ENCODE data around the gene HEYL.

HEYL gene

DNA sequence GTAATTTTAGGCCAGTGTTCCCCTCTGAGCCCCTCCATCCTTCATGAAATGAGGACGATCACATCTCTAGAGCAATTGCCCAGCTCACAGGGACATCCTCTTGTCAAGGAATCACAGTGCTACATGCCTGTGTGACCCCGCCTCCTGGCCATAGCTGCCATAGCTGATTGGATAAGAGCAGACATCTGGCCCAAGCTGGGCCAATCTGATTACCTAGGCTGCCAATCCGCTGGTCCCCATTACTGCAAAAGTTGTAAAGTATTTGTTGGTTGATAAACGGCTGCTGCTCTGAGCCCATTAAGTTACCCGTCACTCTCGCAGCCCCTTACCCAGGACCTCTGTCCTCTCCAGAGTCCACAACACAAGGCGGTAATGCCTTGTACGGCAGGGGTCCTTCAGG is 24.1 kb upstream of the HEYL start:
- no peak for DNase-seq

DNA sequence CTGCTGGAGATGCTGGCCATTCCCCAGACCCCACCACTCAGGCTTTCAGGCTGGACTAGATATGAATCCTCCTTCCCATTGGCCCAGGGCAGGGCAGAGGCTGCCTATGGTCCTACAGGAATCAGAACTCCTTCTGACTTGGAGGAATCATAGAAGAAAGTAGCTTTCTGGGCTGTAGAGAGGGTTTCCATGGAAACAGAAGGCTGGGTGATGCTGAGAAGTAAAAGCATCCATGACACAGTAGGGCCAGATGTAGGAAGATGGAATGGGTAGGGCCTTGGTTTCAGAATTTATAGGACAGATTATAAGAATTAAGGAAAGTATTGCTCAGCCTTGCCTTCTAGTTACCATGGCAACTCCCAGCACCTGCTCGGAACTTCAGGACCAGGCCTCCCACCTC is 23.4 kb upstream of the HEYL start:
- no peak for DNase-seq

DNA sequence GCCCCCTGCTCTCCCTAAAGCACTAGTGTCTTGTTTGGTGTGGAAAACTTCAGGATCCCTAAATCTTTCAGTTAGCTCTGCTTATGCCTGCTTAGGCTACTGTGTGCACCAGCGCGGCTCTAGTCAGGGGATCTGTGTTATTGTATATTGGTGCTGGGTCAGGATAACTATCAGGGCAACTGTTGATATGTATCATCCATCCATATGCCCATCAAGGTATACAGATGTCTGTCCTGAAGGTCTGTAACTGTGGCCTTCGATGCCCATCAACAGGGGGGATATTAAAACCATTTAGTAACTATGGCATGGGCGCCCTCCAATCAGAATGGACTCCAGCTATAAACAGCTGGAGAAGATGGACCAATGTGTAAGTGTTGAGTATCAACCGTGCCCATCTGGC is 20.1 kb upstream of the HEYL start:
- DNase-seq, result no peak

DNA sequence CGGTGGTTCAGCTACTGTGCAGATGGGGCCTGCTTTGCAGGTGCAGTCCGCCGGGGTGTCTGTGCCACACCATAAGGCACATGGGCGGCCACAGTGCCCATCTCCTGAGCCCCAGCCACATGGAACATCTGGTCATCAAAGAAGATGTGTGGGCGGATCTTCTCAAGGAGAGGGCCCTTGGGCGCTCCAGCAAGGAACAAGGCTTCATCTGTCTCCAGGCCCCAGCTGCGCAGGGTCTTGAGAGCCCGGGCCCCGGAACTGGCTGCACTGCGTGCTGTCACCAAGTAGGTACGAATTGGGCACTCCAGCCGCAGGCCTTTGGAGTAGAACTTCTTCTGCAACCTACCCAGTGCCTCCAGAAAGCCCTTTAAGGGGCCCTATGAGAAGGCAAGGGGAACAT is 19.7 kb upstream of the HEYL start:
- no peak for DNase-seq

DNA sequence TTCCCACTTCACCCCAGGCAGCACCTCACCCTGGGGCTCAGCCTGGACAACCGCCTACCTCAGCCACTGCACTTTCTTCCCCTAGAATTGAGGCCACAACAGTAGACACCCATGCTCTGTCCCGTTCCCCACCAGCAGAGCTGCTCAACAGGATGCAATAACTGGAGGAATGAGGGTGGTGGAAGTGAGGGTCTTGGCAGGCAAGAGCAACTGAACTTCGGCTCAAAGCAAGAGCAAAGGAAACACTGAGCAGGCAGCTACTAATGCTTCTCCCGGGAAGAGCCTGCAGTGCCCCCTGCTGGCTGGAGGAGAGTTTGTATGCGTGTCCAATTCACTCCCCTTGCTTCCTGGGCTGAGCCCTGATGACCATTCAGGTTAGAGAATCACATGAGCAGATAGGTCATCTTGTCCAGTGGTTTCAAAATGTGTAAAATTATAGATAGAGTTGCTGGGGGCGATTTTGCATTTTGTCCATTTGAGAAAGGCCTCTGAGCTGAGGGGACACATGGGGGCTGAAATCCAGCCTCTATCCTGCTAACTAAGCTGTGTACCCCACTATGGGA is 18.6 kb upstream of the HEYL start:
- DNase-seq, result peak; percentile 75 to 81

DNA sequence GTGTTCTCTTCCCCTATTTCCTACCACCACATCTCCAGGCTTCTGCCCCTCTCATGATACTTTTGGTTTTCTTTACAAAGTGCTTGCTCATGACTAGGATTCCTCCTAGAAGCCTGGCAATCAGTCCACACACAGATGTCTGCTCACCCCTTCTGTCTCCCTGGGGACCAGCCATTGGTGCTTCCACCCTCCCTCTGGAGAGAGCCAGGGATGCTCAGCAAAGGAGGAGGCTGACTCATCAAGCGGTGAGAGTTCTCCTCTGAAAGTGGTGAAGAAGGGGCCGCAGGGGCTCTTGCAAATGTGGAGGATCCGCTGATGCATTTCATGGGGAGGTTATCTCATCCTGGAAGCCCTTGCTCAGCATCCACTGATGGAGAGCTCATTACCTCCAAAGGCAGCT is 18.0 kb upstream of the HEYL start:
- DNase-seq, result no peak

DNA sequence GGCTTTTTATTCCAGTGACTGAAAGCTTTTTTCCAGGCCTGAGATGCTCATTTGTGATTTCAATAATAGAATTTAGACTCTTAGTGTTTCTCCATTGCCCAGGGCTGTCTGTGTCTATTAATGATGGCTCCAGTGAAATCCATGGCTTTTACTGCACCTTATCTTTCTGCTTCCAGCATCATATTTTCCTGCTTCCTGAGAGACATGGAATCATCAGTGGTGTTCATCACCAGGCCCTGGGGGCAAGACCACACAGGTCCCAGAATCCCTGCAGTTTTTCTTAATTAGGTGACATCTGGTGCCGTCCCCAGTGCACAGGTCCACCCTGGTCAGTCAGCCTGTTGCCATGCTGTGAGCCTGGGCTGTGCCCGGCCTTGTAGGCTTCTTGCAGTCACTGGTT is 16.9 kb upstream of the HEYL start:
- no peak for DNase-seq

DNA sequence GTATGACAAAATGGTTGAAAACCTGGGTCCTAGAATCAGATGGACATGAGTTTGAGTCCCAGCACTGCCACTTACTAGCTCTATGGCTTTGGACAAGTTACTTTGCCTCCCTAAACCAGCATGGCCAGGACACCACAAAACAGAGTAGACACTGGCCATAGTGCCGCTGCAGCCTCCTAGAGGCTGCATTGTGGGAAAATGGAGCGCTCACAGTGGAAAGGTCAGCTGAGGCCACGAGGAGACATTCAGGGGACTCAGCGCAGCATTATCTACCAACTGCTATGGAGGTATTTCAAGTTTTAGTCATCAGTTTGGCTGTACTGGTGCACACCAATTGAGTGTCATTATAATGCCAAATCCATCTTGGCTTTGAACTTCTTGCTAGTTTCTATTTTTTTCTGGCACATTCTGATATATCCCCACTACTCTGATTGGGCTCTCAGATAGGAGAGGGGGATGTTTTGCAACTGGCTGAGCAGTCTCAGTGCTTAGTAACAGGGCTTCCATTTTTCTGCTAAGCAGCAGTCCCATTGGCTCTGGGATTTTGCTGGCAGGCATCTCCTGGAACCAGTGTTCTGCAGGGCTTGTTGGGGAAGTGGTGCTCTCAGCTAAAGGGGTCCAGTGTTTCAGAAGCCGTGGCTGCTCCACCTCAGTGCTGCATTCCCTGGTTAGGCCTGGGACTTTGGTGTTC is 16.3 kb upstream of the HEYL start:
- no peak for DNase-seq

DNA sequence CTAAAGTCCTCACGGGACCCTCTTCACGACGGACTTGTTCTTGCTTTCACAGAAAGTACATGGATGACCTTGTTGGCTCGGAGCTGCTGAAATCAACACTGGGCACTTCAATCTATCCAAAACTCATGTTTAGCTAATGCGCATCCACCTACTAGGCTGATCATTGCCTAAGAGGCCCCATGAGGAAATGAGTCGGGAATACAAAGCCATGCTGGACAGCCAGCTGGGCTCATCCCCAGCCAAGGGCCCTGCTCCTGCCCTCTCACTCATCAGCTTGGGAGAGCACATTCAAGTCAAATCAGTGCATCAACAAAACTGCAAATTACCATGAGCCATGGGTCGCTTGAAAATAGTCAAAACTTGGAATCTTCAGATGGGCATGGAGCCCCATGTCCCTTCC is 14.8 kb upstream of the HEYL start:
- DNase-seq, result no peak

DNA sequence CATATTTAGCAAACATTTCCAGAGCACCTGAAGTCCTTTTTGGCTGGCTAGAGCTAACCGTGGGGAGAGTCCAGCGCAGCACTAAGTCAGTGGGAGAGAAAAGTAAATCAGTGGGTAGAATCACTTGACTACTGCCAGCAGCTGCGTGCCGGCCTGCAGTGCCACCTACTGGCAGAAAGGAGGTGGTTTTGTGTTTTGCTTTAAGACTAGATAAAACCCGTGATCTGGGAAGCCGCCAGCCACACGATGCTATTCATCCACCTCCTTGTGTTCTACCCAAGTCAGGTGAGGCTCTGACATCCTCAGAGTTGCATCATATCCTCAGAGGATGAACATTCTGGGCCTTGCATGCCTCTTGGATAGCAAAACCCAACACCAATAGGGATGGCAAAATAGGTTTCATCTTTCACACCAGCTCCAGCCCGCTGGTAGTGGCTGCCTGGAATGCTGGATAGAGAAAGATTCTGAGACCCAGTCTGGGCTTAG is 14.1 kb upstream of the HEYL start:
- peak; percentile 78 to 83 for DNase-seq

DNA sequence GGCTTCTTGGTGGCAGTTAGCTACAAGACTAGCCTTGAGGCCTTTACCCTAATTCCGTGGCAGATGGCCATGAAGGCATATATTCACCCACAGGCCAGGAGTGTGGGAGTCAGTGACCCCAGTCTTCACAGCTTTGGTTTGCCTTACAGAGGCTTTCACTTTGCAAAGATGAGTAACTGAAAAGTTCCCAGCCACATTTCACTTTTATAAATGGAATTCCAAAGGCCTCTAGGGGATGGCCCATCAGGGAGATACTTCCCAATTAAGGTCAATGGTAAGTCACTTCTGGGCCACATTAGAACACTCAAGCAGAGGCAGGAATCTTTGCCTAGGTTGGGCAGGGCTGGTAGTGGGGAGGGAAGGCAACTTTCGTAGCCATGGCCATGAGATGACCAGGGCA is 13.1 kb upstream of the HEYL start:
- DNase-seq, result no peak

DNA sequence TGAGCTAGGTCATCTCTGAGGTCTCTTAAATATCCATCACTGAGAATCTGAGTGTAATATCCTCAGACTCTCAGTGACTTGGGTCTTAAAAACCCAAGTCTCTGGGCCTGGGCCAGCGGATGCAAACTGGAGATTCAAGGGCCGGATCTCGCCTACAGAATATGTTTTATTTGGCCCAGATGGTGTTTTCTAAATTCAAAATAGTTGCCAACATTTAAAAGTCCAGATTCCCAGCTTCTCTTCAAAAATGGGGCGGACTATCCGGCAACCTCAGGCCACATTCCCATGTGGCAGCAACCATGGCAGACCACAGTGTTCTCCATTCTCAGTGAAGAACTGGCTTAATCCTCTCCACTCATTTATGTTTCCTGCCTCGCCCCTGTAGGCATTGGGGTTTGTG is 12.7 kb upstream of the HEYL start:
- DNase-seq, result no peak

DNA sequence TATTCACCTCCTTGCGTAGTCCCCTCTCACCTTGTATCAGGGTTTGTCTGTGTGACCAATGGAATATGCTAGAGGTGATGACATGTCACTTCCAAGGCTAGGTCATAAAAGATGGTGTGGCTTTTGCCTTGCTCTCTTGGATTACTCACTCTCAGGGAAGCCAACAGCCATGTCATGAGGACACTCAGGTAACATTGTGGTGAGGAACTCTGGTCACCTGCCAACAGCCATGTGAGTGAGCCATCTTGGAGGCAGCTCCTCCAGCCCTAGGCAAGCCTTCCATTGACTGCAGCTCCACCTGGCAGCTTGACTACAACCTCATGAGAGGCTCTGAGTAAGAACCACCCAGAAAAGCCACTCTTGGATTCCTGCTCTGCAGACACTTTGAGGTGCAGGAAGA is 11.0 kb upstream of the HEYL start:
- DNase-seq, result no peak

DNA sequence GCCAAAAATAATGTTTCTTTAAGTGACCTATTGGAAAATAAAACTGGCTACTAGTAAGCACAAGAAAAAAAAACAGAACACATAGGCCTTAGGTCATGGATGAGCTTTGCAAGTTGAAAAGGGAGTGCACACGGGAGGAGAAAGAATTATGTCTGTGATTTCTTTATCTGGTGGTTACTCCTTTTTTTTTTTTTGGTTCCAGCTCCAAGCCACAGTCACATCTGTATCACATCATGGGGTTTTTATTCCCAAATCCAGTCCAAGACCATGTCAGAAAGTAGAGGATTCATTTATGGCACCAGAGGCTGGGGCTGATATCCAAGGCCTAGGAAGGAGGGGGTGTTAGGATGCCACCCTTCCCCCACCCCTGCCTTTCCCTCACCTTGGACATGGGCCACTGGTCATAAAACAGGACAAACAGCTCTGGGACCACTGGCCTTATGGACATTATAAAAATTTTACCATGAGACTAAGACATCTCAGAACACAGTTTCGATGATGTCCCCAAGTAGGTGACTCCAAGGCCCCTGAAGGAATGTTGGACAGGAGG is 10.3 kb upstream of the HEYL start:
- DNase-seq, result no peak

DNA sequence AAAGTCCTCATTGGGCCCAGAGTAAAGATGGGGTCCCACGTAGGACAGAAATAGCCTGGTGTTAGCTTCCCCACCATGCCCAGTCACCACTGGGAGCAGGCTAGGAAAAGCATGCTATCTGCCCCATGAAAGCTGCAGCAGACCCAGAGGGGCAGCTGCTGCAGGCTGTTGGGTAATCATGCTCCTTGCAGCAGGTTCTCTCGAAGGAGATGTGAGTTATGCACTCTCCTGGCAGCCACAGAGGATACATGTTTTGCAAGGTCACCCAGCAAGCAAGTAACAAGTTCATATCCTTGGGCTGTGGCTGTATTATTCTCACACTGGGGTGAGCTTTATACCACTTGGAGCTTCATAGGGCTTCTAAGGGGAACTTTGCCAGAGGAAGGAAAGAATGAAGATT is 9.1 kb upstream of the HEYL start:
- DNase-seq, result no peak

DNA sequence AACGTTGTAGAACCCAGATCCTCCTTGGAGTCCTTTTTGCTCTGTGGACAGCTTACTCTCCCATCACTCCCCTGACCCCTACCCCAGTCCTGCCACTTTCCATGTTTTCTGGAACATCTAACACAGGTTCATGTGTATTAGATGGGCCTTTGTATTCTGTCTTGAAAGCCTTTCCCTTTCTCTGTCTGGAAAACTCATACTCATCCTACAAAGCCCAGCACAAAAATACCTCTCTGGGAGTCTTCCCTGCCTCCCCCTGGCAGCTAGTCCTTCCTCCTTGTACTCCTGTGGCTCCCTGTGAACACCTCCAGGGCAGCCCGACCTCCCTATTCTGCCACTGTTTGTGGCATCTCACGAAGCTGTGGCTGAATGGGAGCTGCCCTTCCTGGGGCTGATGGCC is 7.8 kb upstream of the HEYL start:
- DNase-seq, result no peak

DNA sequence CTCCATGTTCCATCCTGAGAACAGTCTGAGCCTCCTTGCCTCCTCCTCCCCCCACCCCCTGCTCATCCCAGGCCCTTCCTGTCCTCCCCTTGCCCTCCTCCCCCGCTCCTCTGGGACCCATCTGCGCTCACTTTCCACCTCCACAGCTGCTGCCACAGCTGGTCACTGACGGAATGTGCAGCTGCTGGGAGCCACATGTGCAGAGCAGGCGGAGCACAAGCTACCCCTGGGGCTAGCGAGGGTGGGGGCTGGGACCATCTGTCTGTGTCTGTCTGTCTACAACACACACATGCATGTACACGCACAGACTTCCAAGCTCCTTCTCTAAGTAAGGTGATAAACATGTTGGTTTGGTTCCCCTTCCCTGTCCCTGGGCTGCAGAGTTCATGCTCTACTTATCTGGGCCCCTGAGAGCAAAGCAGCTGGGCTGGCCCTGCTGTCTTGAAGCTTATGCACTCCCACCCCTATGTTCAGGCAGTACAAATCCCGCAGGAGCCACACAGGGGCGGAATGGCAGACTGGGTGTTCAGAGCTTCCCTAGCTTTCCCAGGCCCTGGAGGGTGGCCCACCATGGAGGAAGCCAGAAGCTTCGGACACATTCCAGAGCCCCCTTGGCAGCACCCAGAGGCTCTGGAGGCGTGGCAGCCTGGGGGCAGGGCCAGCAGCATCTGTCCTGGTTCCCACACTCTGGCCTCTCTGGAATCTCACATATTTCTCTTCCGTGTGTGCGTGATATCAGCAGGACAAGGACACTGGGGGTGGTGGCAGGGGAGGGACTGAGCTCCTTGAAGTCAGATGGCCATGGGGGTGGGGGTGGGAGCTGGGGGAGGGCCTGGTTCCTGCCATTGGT is 7.0 kb upstream of the HEYL start:
- DNase-seq, result no peak

DNA sequence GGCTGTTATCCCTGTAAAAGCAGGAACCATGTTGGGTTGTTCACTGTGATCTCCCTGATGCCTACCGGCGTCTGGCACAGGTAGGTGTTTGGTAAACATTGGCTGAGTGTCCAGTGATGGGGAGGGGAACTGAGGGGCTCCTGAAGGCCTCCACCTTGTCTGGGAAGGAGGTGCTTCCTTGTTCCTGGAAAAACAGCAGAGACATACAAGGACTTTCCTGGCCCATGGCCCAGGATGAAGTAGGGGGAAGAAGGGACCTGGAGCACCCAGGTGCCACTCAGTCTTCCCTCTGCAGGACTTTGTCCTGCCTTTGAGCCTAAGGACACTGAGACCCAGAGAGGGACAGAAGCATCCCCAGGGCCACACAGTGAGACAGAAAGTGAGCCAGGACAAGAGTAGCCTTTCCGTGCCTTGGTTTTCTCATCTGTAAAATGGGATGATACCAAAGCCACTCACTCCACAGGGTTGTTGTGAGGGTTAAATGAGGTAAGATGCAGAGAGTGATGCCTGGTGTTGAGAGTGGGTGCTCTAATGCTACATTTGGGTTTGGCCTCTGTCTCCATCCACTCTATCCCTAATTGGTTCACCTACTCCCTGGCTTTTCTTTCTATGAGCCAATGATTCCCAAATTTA is 6.1 kb upstream of the HEYL start:
- no peak for DNase-seq

DNA sequence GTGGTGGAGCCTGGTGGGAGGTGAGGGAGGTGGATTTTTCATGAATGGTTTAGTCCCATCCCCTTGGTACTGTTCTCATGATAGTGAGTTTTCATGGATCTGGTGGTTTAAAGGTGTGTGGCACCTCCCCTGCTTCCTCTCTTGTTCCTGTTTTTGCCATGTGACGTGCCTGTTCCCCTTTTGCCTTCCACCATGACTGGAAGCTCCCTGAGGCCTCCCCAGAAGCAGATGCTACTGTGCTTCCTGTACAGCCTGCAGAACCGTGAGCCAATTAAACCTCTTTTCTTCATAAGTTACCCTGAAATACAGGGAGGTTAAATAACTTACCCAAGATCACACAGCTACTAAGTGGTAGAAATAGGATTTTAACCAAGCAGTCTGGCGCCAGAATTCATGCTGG is 4.3 kb upstream of the HEYL start:
- no peak for DNase-seq

DNA sequence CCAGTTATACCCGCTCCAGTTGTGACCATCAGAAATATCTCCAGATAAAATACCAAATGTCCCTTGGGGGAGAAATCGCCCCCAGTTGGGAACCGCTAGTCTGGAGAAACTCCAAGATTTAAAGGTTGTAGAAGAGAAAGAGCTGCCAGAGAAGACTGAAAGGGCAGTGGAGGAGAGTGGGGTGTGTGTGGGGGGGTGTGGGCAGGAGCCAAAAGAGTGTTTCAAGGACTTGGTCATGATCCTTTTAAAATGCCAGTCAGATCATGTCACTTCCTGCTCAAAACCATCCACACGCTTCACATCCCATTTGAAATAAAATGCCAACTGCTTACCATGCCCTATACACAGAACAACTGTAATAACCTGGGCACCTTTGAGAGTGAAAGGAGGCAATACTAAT is 3.4 kb upstream of the HEYL start:
- no peak for DNase-seq

DNA sequence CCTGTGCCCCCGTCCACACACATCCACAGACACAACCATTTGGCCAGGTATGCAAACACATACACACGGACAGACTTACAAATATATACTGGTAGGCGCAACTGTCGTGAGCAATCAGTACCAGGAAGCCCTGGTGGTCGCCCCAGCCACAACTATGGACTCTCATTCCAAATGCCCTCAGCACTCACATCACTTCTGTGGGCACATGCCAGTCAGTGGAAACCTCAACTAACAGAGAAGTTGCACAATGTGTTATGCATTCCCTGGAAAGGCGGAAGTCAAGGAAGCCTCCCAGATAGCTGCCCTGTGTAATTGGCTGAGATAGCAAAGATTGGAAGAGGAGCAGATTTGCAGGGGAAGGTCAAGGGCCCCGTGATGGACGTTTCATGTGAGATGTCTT is 1.4 kb upstream of the HEYL start:
- DNase-seq, result no peak

DNA sequence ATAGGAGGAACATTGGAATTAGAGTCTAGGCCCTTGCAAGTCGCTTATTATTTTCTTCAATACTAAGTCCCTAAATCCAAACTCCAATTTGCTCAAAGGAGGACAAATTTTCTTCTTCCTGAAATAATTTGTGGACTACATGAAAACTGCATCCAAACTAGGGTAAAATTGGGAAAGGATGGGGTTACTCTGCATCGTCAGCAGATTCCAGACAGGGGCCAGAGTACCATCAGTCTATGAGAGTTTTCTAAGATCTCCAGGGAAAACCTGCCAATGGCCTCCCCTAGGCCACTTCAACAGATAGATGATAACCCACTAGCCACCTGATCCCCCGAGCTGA is 508 bp downstream of the HEYL start:
- no peak for DNase-seq

DNA sequence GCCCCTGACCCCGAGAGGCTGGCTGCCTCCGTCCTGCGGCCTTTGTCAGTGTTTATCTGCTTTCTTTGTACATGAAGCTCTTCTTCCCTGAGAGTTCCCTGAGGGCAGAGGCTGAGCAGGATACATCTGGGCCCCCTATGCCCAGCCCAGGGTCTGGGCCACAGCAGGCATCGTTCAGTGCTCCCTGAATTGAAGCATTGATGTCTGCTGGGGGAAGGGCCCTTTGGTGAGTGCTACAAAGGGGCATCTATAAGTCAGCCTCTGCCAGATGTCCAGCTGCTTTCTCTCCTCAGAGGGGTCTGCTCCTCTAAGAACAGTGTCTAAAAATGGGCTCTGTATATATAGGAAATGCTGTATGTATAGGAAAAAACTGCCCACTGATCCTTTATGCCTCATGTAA is 2.1 kb downstream of the HEYL start:
- DNase-seq, result no peak

DNA sequence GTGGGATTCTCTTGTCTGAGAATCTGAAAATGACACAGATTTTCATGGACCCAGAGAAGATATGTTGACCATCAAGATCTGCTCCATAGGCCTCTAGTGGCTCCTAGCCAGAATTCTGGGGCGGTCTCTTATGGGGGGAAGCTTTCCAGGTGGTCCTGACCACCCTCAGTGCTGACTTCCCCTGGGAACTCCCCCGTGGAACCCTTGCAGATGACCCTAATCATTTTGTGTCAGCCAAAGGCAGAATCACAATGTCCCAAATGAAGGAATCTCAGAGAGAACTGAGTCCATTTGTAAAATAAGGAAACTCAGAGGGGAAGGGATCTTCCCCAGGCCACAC is 3.6 kb downstream of the HEYL start:
- no peak for DNase-seq
